ENCODE data around the gene BCAT1.
A peak's percentile ranks its signal among the peaks of the same experiment; 100 is the strongest.

Gene BCAT1, protein sequence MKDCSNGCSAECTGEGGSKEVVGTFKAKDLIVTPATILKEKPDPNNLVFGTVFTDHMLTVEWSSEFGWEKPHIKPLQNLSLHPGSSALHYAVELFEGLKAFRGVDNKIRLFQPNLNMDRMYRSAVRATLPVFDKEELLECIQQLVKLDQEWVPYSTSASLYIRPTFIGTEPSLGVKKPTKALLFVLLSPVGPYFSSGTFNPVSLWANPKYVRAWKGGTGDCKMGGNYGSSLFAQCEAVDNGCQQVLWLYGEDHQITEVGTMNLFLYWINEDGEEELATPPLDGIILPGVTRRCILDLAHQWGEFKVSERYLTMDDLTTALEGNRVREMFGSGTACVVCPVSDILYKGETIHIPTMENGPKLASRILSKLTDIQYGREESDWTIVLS

DNA sequence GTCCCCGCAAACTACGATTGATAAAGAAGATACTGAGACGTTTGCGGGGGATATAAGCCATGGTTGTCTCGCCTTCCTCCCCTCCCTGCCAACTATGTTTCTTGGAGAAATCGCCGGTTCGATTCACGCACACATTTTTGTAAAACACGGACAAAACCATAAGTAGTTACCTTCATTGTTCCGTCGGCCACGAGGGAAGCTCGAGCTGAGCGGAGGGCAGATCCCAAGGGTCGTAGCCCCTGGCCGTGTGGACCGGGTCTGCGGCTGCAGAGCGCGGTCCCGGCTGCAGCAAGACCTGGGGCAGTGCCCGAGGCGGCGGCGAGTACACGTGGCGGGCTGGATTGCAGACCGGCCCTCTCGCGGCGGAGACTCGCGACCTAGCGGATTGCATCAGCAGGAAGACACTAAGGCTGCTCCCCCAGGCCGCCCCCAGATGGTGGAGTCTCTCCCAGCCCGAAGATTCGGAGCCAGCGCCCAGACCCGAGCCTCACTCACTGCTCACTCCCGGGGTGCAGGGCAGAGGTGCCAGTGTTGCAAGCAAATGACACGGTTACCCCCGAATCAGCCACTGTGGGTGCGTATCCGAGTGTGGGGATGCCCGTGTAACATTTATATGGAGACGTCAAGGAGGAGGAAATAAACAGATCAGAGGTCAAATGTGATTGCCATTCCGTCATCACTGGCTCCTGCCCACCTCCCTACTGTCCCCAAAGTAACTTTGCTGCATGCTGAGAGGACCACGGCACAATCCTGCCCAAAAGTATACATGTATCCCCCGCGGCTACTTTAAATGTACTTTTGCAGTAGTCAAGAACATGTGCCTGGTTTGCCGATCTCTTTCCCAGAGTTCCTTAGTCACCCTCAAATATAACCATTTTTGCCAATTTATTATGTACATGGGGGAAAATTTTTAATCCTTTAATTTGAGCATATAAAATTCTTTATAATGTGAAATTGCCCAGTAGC, at the start of gene BCAT1:
TSS of gene BCAT1 (minus strand) at position 345 of the 966 bp plus-strand sequence. CDS start at position 176, 169 bp downstream.
- peak; percentile 86 for DNase-seq

DNA sequence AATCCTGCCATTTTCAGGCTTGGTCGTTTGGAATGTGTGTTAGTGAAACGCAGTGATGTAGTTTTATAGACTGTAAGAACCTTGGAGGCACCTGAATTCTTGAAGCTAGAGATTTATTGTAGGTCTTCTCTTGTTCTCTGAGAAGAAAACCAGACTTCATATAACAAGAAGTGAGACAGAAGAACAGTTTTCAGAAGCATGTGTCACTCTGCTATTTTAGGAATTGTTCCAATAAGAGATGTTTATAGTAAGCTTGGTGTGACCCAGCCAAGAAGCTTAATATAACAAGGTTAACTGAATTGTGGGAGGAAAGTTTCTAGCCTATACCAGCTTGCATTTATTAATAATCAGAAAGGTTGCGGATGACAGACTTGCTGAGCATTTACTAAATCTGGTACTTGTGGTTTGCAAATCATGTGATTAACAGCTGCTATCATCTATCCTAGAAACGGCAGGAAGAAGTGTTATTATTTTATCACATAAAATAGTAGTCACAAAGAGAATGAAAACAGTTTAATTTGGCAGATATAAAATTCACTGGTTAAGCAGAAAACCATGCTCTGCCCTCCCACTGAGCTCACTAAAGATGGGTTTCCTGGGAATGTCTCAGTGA, 49.2 kb upstream of the BCAT1 start:
- peak; percentile 51 for DNase-seq

DNA sequence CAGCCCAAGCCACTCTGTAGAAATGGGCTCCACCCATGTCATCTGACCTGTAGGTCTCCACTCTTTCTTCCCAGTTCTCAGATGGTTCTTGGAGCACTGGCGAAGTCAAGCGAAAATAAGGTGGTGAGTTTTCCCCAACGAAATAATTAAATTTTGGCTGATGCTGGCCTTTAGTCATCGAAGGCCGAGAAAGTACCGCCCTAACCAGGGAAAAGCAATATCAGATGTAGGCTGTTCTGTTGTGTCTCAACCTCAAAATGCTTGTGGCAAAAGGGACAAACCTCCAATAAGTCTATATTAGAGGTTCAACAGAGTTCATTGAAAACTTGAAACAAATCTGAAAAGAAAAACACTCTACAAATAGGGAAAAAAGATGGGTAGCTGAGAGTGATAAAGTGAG, 48.6 kb upstream of the BCAT1 start:
- no peak for DNase-seq

DNA sequence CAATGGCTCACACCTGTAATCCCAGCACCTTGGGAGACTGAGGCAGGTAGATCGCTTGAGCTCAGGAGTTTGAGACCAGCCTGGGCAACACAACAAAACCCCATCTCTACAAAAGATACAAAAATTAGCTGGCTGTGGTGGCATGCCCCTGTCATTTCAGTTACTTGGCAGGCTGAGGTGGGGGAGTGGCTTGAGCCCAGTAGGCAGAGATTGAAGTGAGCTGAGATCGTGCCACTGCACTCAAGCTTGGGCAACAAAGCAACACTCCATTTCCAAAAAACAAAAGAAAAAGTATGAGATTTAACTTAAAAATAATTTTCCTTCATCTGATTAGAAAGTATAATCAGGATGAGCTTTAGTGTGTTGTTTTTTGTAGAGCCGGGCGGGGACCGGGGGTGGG, 47.9 kb upstream of the BCAT1 start:
- peak; percentile 17 for DNase-seq

DNA sequence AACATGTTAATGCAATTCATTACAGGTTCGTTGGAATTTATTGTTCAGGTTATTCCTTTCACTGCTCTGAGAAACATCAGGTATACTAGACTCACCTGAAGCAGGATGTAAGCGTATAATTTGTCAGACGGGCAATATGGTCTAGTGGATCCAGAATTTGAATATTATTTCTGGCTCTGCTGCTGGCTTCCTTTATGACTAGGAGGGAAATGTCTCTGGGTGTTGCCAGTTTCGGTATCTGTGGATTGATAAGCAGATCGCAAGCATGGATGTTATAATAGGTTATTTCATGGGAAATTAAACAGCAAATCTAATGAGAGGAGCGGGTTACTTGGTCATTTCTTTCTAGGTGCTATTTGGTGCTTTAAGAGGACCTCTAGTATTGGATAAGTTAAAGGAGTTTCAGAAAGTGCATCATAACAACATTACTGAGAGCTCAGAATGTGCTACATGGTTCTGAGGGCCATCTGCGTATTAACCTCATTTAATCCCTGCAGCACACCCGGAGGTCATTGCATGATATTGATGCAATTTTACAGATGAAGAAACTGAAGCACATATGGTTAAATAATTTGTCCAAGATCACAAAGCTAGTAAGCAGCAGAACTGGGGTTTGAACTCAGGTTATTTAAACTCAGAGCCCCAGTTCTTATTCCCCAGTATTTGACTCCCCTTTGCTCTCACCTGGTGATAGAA, 47.3 kb upstream of the BCAT1 start:
- DNase-seq: no peak

DNA sequence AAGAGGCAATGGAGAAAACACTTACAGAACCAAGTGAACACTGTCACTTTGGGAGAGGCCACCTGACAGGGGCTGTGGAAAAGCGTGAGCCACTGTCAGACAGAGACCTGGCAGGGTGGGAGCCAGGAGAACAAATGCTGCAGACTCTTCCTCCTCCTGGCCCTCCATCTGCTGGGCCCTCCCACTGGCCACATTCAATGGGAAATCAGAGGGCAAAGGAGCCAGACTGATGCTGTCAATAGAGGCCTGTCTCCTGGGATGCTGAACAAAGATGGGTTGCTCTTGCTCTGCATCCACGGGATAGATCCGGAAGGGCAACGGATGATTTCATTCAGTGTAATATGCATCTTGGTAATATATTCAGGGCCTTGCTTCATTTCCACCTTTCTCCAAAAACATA, 44.9 kb upstream of the BCAT1 start:
- DNase-seq: no peak

DNA sequence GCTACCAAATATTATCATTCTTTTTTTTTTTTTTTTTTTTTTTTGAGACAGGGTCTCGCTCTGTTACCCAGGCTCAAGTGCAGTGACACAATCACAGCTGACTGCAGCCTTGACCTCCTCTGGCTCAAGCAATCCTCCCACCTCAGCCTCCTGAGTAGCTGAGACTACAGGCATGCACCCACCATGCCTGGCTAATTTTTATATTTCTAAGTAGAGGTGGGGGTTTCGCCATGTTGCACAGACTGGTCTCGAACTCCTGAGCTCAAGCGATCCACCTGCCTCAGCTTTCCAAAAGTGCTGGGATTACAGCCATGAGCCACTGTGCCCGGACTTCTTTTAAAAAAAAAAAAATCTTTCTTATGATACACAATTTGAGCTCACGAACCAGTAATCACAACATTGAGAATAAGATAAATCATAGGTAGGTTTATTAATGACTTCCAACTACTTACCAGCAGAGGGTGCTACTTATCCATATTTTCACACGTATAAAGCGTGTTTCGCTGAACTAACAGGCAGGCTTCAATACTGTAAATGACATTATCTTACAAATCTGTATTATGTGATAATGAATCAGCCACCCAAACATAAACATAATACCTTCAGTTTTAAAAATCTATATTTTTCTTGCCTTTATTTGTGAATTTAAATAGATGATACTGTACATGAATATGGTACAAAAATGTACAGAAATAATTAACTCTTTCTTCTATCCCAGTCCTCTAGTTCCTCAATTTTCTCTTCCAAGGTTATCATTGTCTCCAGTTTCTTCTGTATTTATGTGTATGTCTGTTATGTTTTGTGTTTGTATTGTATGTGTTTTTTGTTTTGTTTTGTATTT, 42.5 kb upstream of the BCAT1 start:
- DNase-seq: peak; percentile 73

DNA sequence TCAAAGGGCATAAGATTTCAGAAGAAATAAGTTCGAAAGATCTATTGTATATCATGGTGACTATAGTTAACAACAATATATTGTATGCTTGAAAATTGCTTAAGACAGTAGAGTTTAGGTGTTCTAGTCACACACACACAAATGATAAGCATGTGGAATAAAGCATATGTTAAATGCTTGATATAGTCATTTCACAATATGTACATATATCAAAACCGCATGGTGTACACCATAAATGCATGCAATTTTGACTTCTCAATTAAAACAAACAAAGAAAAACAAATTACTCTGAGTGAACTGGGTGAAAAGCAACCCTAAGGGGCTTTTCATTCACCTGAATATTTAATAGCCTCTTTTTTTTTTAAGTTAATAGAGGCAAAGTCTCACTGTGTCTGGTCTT, 40.3 kb upstream of the BCAT1 start:
- DNase-seq: no peak

DNA sequence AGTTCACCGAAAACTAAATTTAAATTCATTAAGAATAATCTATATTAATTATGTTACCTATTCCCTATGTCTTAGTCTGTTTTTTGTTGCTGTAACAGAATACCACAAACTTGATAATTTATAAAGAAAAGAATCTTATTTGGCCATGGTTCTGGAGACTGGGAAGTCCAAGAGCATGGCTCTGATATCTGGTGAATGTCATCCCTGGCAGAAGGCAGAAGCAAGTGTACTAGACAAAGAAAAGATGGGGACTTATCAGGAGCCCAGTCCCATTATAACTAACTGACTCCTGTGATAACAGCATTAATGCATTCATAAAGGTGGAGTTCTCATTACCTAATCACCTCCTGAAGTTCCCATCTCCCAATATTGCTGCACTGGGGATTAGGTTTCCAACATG, 33.3 kb upstream of the BCAT1 start:
- no peak for DNase-seq

DNA sequence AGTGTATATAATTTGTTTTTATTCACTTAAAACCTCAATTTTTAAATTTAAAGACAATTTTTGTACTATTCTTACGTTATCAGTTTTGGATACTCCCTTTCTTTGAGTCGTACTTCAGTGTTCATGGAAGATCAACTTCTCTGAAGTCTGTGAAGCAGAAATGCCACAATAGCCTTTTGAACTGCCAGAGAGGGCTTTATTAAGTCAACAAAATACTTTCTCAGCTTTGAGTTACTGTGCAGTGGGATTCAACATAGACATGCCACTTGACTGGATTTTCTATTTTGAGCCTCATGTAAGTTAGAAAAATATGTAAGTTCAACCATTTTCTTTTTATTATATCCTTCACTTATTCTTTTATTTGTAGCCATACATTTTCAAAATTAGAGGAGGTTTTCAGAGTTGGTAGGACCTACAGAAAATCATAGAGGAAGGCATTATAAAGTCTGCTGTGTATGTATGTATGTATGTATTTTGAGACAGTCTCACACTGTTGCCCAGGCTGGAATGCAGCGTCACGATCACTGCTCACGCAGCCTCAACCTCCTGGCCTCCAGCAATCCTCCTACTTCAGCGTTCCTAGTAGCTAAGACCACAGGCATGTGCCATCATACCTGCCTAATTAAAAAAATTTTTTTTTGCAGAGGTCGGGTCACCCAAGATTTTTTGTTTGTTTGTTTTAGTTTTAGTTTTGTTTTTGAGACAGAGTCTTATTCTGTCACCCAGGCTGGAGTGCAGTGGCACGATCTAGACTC, 31.3 kb upstream of the BCAT1 start:
- no peak for DNase-seq

DNA sequence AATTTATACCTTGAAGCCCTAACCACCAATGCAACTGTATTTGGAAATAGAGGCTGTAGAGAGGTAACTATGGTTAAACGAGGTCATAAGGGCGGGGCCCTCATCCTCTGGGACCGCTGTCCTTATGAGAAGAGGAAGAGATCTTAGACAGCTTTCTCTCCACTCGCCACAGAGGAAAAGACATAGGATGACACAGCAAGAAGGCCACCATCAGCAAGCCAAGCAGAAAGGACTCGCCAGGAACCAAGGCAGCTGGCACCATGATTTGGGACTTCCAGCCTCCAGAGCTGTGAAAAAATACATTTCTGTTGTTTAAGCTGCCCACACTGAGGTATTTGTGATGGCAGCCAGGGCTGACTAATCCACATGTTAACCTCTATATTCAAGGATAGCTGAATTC, 30.4 kb upstream of the BCAT1 start:
- no peak for DNase-seq

DNA sequence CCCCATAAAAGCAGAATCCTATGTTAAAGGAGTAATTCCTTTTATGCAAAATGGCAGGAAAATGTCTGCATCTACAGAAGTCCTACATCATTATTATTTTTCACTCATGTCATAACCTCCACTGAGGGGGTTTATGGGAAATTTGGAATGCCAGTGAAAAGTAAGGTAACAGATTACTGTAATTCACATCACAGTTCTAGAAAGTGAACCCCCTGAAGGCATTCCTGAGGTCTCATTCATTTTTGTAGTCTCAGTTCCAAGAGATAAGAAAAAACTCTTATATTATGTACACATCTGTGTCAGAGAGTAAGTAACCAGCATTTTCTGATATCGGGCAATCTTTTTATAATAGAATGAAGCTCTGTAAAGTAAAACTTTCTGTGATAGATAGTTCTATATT, 28.8 kb upstream of the BCAT1 start:
- DNase-seq: no peak

DNA sequence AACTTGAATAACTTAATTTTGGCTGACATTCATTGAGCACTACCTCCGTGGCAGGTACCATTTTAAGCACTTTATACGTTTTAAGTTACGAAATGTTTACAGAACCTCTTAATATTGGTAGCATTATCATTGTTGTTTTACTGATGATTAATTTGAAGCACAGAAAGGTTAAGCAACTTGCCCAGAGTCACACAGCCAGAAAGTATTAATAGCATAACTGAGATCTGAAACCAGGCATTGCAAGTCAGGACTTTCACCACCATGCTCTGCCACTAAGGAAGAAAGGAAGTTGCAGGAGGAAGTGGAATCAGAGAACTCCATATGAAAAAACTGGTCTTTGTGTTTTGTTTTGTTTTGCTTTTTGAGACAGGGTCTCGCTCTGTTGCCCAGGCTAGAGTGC, 28.2 kb upstream of the BCAT1 start:
- DNase-seq: no peak

DNA sequence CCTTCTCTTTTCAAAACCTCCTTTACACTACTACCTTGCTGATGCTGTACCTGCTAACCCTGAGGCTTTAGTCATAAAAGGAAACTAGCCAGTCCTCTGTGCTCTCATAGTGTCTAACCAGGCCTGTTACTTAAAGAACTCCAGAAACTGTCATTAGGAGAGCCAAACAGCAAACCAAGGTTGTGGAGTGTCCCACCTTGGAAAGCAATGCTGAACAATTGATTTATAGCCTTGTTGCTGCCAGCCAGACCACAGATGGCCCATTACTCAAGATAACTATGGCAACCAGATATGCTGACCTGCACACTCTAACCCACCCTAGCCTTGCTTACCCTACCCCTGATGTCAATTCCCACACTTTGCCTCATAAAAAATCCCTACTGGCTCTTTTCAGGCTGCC, 26.5 kb upstream of the BCAT1 start:
- DNase-seq: no peak

DNA sequence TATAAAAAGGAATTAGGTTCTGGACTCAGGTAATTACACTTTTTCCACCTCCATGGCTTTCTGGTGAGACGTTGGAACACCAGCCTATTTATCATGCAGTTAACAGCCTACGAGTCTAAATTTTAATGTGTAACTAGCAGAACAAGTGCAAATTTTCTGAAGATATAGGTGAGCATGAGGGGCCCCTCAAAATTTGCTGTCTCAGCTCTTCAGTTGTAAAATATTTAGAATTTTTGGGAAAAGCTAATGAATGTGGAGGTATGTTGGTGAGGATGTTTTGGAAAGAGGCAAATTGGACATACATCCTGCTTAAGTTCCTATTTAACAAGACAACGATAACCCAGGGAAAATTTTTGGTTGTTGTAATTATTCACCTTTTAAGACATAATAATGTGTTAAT, 25.3 kb upstream of the BCAT1 start:
- DNase-seq: no peak

DNA sequence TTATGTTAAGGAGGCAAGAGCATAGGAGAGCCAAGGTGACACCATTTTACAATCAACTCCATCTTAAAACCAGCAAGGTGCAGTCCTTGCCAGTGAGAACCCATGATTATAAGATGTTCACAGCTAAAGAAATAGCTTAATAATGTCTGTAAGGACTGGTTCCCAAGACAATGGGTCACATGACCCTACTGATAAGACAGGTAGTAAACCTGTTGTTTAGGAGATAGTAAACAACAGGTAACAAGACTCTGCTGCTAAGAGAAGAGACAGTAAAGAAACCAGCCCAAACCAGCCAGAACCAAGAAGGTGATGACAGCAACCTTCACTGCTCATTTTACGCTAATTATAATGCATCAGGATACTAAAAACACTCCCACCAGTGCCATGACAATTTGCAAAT, 23.2 kb upstream of the BCAT1 start:
- DNase-seq: no peak

DNA sequence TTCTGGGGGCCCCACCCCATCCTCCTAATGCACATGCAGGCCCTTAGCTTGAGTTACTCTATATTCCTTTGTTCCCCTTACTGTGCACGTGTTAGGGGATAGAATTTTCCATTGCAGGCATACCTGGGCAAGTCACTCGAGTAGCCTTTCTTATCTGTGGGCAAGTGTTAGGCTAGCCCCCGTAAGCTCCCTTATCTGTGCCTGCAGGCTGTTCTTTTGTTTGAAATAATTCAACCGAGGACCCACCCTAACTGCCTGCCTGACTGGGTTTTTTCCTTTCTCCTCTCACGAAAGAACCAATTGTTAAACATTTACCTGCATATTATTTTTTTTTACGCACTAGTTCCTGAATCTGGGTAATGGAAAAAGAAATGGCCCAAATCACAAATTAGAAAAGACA, 21.3 kb upstream of the BCAT1 start:
- DNase-seq: no peak

DNA sequence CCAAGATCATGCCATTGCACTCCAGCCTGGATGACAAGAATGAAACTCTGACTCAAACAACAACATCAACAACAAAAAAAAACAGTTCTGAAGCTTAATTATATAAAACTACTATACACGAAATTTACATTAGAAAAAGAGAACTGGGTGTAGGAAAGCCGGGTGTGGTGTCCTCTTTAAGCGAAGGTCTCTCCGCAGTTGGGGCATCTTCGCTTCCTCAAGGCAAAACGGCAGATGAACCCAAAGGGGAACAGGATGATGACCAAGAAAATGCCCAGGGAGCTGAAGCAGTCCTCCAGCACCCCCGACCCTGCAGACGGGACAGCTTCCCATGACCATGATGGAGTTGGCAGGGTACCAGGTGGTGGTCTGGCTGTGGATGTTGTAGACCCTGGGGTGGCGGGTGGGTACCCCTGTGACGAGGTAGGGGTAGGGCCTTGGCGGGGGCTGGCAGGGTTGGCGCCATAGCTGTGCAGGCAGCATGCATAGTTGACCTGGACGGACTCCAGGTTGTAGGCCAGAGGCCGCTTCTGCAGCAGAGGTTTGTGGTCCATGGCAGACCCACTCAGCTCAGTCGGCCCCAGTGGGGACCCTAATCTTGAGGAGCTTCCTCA, 18.2 kb upstream of the BCAT1 start:
- no peak for DNase-seq

DNA sequence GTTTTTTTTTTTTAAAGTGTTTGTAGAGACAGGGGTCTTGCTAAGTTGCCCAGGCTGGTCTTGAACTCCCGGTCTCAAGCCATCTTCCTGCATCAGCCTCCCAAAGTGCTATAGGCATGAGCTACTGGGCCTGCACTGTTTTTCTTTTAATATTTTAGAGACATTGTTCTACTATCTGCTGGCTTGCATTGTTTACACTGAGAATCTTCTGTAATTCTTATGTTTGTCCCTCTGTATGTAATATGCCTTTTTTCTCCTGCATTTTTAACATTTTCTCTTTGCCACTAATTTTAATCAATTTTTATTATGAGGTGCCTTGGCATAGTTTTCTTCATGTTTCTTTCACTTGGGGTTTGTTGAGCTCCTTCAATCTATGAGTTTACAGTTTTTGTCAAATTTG, 15.4 kb upstream of the BCAT1 start:
- DNase-seq: no peak

DNA sequence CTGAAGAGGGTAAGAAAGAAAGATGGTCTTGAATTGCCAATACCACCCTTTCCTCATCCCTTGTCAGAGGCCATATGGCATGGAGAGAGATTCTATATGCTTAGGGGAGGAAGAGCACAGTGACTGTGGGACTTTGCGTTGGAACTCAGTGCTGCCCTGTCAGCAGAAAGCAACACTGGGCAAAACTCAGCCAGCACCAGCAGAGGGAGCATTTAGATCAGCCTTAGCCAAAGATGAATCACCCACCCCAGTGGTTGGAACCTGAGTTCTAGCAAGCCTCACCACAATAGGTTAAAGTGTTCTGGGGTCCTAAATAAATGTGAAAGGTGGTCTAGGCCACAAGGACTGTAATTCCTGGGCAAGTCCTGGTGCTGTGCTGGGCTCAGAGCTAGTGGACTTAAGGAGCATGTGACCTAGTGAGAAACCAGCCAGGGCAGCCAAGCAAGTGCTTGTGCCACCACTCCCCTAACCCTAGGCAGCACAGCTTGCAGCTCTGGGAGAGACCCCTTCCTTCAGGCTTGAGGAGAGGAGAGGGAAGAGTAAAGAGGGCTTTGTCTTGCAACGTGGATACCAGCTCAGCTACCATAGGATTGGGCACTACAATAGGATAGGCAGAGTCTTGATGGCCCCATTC, 11.4 kb upstream of the BCAT1 start:
- DNase-seq: peak; percentile 80

Measured in activated CD4-positive, alpha-beta T cell treated with anti-CD3 and anti-CD28 coated beads, Interleukin-10, Interleukin-2, amounts not matched to agents 100 ng/mL and 50 ng/mL, durations not matched to agents 16 hours and 8 hours (primary cell).